ENCODE results near the gene SKI. TPM values are rescaled to one million over a fixed set of nuclear protein-coding genes. Genes with fewer than 3 reads are reported as not detected.

SKI gene
- total RNA-seq, 2 experiments from 2014 or later: 28.3 to 28.9 TPM

DNA sequence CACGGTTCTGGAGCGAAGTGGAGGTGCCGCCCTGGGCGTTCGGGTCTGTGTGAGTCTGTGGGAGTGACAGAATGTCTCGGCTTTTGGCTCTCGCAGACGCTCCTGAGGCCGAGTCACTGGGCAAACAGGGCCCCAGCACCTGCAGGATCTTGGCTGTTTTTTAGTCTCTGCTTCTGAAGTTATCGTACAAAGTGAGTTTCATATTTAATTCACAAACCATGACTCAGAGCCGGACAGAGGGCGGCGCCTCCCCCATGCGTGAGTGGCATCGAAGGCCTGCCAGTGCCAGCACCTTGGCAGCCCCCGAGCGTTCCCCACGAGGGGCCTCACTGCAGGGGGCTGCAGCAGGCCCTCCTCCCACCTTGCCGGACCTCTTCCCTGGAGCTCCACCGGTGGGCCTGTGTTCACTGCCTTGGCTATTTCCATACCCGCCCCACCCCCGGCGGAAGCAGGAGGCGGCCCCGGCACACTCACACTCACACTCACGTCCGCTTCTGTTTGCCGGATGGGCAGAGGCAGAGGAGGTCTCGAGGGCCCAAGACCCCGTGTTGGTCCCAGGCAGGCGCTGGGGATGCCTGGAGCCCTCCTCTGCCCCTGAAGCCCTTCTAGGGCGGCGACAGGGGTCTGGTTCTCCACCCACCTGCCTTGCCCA is 106.9 kb downstream of the SKI start:
- ChIA-PET POLR2A (interaction anchor here (0.5 kb wide), 1 partner anchor 803 kb away, joined by 4 read pairs; no protein-coding TSS in a partner anchor), CTCF (no interaction called here)
- no peak overlapping the region for H3K27ac Mint-ChIP-seq
- H3K36me3 Mint-ChIP-seq: no peaks in the 10 kb centered on the region
- no peaks in the 10 kb centered on the region for H3K4me1 Mint-ChIP-seq (ENCODE audit: low read depth)
- H3K27me3 Mint-ChIP-seq: no peaks in the 10 kb centered on the region
- H3K4me3 Mint-ChIP-seq: no peak overlapping the region
- DNase-seq: no peak
- H3K9me3 Mint-ChIP-seq: no peaks in the 10 kb centered on the region
- intact Hi-C loops (cut with micrococcal nuclease): no loop called here

DNA sequence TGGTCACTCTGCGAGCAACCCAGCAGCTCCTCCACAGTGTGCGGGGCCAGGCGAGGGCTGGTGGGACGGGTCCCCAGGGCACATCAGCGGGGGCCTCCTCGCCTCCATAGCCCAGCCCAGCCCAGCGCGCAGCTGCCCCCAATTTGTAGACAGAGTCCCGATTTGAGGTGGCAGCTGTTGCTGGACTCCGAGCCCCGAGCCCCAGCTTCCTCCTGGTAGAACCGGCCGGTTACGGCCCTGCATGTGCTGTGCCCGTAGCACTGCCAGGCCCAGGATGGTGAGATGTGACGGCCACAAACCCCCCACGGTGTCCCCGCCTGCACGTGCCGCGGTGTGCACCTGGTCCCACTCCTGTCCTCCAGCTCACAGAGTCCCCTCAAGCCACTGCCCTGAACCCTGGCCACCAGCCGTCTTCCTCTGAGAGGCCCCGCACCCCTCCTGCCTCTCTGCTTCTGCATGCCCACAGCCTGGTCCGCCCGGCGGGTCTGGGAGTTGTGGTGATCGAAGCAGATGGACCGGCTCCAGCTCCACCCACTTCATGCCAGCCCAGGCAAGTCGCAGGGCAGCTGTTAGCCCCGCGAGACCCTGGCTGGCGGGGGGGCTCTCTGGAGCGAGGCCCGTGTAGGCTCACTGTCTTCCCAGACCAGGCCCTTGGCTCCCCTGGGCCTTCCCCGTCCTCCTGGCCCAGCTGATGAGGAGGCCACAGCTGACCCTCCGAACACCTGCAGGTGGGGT is 107.8 kb downstream of the SKI start:
- no peaks in the 10 kb centered on the region for H3K9me3 Mint-ChIP-seq
- H3K36me3 Mint-ChIP-seq: no peaks in the 10 kb centered on the region
- no peak overlapping the region for H3K27ac Mint-ChIP-seq
- no peak overlapping the region for H3K4me3 Mint-ChIP-seq
- POLR2A ChIA-PET: interaction anchor here (0.5 kb wide), 1 partner anchor 804 kb away, joined by 4 read pairs; no protein-coding TSS in a partner anchor
- CTCF ChIA-PET: no interaction called here
- intact Hi-C loops (cut with micrococcal nuclease): no loop called here
- H3K4me1 Mint-ChIP-seq (ENCODE audit: low read depth): no peaks in the 10 kb centered on the region
- DNase-seq: no peak
- no peaks in the 10 kb centered on the region for H3K27me3 Mint-ChIP-seq

DNA sequence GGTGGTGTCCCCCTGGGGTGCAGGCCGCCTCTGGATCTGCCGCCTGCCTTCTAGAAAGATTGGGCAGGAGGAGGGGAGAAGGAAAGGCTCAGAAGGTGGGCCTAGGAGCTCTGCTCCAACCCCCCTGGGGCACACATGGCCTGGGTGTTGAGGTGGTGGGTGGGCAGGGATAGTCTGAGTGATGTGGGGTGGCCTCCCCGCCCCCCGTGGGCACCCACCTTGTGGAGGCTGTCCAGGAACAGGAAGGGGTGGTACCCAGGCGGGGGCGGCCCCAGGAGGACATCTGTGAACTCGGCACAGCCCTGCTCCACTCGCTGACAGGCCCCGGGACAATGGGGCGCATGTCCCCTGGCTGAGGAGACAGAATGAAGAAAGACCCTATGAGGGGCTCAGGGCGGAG is 108.4 kb downstream of the SKI start:
- Mint-ChIP-seq H3K4me1 (ENCODE audit: low read depth) (no peaks in the 10 kb centered on the region), H3K36me3 (no peaks in the 10 kb centered on the region), H3K27me3 (no peaks in the 10 kb centered on the region), H3K9me3 (no peaks in the 10 kb centered on the region), H3K27ac (no peak overlapping the region), H3K4me3 (no peak overlapping the region)
- intact Hi-C loops (cut with micrococcal nuclease): no loop called here
- ChIA-PET POLR2A (no interaction called here), CTCF (no interaction called here)
- no peak for DNase-seq

DNA sequence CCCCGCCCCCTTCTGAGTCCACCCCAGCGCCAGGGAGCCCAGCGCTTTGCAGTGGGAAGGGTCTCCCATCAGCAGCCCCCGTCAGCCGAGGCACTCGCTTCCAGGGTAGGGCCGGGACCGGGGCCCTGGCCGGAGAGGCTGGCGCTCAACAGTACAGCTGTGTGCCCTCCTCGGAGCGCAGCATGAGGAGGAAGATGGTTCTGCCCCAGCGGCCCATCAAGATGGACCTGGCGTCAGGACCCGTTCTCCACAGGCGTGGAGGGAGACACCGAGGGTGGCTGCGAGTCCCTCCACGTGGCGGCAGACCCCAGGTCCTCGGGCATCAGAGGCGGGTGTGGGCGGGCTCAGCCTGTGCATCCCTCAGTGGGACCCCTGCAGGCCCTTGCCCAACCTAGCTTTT is 109.0 kb downstream of the SKI start:
- H3K27ac Mint-ChIP-seq: no peak overlapping the region
- H3K27me3 Mint-ChIP-seq: no peaks in the 10 kb centered on the region
- POLR2A ChIA-PET: no interaction called here

DNA sequence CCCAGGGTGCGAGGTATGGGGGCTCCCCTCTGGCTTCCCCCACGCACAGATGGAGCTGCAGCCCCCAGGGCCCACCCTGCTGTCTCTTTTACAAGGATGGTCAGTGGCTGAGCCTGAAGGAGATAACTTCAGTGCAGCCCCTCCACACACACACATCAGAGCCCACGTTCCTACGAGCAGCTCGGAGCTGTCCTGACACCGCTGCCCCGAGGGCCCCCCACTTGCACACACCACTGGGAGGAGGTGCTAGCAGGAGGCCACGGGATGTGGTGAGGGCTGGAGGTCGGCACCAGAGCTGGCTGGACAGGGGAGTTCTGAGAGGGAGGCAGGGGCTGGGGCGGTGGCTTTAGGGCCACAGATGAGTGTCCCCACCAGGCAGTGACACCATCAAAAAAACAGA is 109.4 kb downstream of the SKI start:
- no peak overlapping the region for H3K27ac Mint-ChIP-seq

More for the DNA sequence above, 109.0 kb downstream of the SKI start:
- CTCF ChIA-PET: interaction anchor here (1.8 kb wide), 1 partner anchor 22 kb away, joined by 5 read pairs; no protein-coding TSS in a partner anchor
- intact Hi-C loops (cut with micrococcal nuclease): no loop called here
- no peak for DNase-seq
- Mint-ChIP-seq H3K9me3 (no peaks in the 10 kb centered on the region), H3K4me3 (no peak overlapping the region), H3K36me3 (no peaks in the 10 kb centered on the region), H3K4me1 (ENCODE audit: low read depth) (no peaks in the 10 kb centered on the region)

DNA sequence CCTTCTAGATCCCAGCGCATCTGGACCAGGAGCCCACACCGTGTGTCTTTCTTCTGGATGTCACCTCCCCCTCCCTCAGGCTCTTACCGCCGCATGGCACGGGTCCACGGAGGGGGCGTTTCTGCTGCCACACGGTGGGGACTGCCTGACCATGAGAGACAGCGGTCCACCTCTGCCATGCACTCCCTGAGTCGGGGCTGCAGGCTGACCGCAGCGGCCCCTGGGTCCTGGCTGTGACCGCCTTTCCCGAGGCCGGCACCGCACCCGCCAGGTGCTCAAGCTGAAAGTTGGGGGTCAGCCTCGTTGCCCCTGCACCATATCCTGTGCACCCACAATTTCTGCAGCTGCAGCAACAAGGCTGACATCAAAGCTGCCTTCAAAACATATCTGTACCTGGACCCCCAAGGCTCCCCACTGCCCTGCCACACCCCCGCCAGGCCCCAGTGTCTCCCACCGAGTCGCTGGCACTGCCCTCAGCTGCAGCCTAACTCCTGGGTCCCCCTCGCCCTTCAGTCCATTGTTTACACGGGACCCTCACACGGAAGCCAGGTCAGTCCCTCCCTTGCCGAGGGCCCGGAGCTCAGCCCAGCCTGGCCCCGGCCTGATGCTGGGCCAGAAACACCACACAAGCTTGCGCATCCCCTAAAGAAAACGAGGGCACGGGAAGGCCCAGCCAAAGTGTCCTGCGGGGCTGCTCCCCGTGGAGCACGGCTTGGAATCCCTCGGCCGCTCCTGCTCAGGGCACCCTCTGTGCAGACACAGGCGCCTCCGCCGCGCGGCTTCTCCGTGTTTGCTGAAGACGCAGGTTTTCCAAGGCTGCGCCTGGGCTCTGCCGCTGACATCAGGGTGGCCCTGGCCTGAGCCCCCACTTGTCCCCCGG is 111.3 kb downstream of the SKI start:
- Mint-ChIP-seq H3K4me1 (ENCODE audit: low read depth) (no peaks in the 10 kb centered on the region), H3K9me3 (no peaks in the 10 kb centered on the region), H3K27ac (no peak overlapping the region), H3K4me3 (no peak overlapping the region), H3K27me3 (no peaks in the 10 kb centered on the region), H3K36me3 (no peaks in the 10 kb centered on the region)
- CTCF ChIA-PET: no interaction called here
- intact Hi-C loops (cut with micrococcal nuclease): no loop called here
- POLR2A ChIA-PET: no interaction called here
- DNase-seq: no peak

More for the DNA sequence above, 109.4 kb downstream of the SKI start:
- Mint-ChIP-seq H3K4me1 (ENCODE audit: low read depth) (no peaks in the 10 kb centered on the region), H3K4me3 (no peak overlapping the region), H3K27me3 (no peaks in the 10 kb centered on the region), H3K36me3 (no peaks in the 10 kb centered on the region), H3K9me3 (no peaks in the 10 kb centered on the region)
- CTCF ChIA-PET: interaction anchor here (1.8 kb wide), 1 partner anchor 22 kb away, joined by 5 read pairs; no protein-coding TSS in a partner anchor
- POLR2A ChIA-PET: no interaction called here
- intact Hi-C loops (cut with micrococcal nuclease): no loop called here
- no peak for DNase-seq

DNA sequence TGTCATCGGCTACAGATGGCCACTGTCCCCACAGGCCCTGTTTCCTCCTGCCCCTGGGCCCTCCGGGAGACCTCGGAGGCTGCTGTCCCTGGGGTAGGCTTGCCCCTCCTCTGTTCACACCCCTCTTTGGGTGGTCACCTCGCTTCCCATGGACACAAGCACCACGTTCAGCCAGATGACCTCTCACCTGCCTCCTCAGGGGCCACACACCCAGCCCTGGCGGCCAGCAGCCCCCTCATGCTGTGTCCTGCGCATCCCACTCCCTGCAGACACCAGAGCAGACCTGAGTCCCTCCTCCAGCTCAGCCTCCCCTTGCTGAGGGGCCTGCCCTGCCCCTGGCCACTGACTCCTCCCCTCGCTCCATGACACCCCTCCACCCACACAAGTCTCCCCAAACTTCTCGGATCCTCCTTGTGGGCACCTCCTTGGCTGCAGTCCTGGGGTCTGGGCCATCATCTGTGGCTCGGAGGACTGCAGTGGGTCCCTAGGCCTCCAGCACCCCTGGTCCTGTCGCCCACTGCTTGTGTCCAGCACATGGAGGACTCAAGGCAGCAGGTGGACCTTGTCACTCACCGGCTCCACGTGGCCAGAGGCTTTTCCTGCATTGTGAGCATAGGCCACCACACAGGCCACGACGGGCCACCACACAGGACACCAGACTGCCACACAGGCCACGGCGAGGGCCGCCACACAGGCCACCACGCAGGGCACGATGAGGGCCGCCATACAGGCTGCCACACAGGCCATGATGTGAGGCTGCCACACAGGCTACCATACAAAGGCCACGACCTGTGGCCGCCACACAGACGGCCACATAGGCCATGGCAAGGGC is 112.2 kb downstream of the SKI start:
- no peak for DNase-seq
- Mint-ChIP-seq H3K4me1 (ENCODE audit: low read depth) (no peaks in the 10 kb centered on the region), H3K4me3 (no peak overlapping the region), H3K9me3 (no peaks in the 10 kb centered on the region), H3K27me3 (no peaks in the 10 kb centered on the region), H3K27ac (no peak overlapping the region), H3K36me3 (no peaks in the 10 kb centered on the region)
- intact Hi-C loops (cut with micrococcal nuclease): no loop called here
- ChIA-PET CTCF (no interaction called here), POLR2A (no interaction called here)

DNA sequence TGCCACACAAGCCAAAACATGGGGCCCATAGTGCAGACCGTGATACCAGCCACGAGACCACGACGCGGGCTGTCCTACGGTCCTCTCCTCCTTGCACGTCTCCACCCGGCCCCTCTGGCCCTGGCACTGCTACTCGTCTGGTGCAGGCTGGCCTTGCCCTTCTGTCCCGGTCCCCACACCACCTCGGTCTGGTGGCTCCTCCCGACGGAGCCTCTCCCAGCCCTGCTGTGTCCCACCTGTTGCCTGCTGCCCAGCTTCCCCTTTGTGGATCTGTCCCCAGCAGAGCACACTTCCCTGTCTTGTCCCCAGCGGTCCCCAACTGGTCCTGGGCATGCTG is 112.8 kb downstream of the SKI start:
- intact Hi-C loops (cut with micrococcal nuclease): no loop called here
- Mint-ChIP-seq H3K27me3 (no peaks in the 10 kb centered on the region), H3K4me1 (ENCODE audit: low read depth) (no peaks in the 10 kb centered on the region), H3K36me3 (no peaks in the 10 kb centered on the region), H3K4me3 (no peak overlapping the region), H3K9me3 (no peaks in the 10 kb centered on the region), H3K27ac (no peak overlapping the region)
- POLR2A ChIA-PET: no interaction called here
- CTCF ChIA-PET: no interaction called here
- DNase-seq: no peak

DNA sequence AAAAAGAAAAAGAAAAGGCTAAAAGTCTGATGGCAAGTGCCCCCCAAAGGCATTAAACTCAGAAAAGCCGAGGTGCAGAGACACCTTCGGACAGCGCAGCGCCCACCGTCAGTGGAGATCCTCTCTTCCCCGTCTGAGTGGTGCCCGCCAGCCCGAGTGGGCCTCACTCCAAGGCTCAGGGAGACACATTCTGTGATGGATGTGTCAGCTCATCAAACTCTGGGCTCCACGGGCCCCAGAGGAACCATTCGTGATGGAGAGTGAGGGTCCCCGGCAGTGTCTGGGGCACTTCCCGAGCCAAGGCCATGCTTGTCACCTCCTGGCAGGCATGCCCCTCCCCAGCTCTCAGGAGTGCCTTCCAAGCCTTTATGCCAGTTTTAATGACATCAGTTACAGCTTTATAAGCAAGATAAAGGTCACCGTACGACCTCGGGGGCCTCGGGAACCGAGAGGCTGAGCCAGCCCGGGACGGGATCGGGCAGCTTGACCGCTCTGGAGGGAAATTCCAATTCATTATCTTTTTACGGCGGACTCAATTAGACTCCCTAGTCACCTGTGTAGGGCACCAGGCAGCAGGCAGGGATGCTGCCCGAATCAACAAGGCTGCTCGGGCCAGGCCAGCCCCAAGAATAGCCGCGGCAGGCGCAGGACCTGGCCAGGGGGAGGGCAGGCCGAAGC is 113.7 kb downstream of the SKI start:
- CTCF ChIA-PET: no interaction called here
- intact Hi-C loops (cut with micrococcal nuclease): no loop called here

DNA sequence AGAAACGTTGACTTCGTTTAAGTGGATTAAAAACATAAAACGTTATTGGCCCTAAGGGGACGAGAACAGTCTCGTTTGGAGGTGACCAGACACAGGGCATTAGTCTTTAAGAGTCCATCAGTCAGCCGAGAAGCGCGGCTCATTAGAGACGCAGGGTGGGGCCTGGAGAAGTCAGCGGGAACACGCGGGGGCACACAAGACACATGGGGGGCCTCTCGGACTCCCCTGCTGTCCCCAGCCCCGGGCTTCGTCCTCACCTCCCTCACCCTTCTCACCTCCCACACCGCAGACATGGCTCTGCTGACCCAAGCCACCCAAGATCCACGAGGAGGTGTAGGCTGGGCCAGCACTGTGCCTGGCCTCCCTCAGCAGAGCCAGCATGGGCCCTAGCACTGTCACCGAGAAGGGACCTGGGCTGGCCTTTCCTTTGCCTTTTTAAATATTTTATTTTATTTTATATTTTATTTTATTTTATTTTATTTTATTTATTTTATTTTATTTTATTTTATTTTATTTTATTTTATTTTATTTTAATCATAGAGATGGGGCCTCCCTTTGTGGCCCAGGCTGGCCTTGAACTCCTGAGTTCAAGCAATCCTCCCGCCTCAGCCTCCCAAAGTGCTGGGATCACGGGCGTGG is 114.4 kb downstream of the SKI start:
- no peak for DNase-seq
- ChIA-PET CTCF (no interaction called here), POLR2A (no interaction called here)
- no peaks in the 10 kb centered on the region for H3K9me3 Mint-ChIP-seq
- H3K27ac Mint-ChIP-seq: no peak overlapping the region
- no peaks in the 10 kb centered on the region for H3K36me3 Mint-ChIP-seq
- intact Hi-C loops (cut with micrococcal nuclease): no loop called here
- H3K4me3 Mint-ChIP-seq: no peak overlapping the region
- H3K4me1 Mint-ChIP-seq (ENCODE audit: low read depth): no peaks in the 10 kb centered on the region
- H3K27me3 Mint-ChIP-seq: no peaks in the 10 kb centered on the region

More for the DNA sequence above, 113.7 kb downstream of the SKI start:
- Mint-ChIP-seq H3K4me1 (ENCODE audit: low read depth) (no peaks in the 10 kb centered on the region), H3K36me3 (no peaks in the 10 kb centered on the region), H3K4me3 (no peak overlapping the region), H3K9me3 (no peaks in the 10 kb centered on the region), H3K27ac (no peak overlapping the region), H3K27me3 (no peaks in the 10 kb centered on the region)
- DNase-seq: no peak
- POLR2A ChIA-PET: no interaction called here
